ENCODE measurements around the gene PTGFR. TPM values are rescaled to one million over a fixed set of nuclear protein-coding genes. Genes with fewer than 3 reads are reported as not detected.

PTGFR gene
- total RNA-seq, 1 experiment from 2014 or later, result not detected

DNA sequence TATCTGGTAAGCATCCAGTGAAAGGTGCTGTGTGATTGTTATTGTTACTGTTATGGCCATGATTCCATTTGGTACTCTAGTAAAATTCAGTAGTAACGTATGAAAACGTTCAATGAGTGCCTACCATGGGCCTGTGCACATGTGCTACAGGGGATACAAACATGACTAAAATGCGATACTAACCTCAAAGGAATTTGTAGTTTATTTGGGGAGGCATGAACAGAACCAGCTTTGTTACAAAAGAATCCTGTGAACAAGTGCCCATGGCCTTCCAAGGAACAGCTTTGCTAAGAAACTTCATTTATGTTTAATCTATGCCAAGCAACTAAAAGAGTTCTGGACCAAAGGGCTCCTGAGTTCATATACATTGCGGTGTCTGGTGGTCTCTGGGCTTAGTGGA is 28.7 kb downstream of the PTGFR start:
- intact Hi-C loops (cut with micrococcal nuclease), result no loop called here
- Histone ChIP-seq H3K27ac (ENCODE audit: low read depth, low read length) (no peak overlapping the region), H3K4me2 (ENCODE audit: low read length) (no peak overlapping the region), H3K9ac (ENCODE audit: low read length) (no peak overlapping the region), H3K4me3 (replicated peaks in 1 of 2; ENCODE audit: low read depth in 1 of 2, low read length in 2 of 2) (no peak overlapping the region), H3K27me3 (ENCODE audit: insufficient read depth, low read length) (no peaks in the 10 kb centered on the region), H3K36me3 (ENCODE audit: control insufficient read depth in 1 of 2, insufficient read depth in 2 of 2, low read length in 2 of 2) (no peaks in the 10 kb centered on the region), H3K9me3 (ENCODE audit: control insufficient read depth in 1 of 2, insufficient read depth in 1 of 2, low read depth in 1 of 2, low read length in 2 of 2) (no peaks in the 10 kb centered on the region), H4K20me1 (ENCODE audit: insufficient read depth) (no peaks in the 10 kb centered on the region), H3K9me2 (ENCODE audit: insufficient read depth) (no peaks in the 10 kb centered on the region), H3K4me1 (ENCODE audit: control insufficient read depth in 1 of 2, insufficient read depth in 2 of 2, low read length in 2 of 2) (no peaks in the 10 kb centered on the region), H3K79me2 (ENCODE audit: insufficient read depth, low read length) (no peaks in the 10 kb centered on the region), H2AFZ (ENCODE audit: low read depth, low read length, poor library complexity, severe bottlenecking) (no peak overlapping the region)
- ChIA-PET CTCF (no interaction called here), POLR2A (no interaction called here), RAD21 (ENCODE audit: low non-redundant PET in 1 of 2, low total read pairs in 2 of 2, uncharacterized antibody in 2 of 2, unreplicated experiment in 2 of 2) (no interaction called here)
- TF ChIP-seq JUND (IDR thresholded peaks at IDR 0.05) (no peak), CBX3 (IDR thresholded peaks at IDR 0.05; ENCODE audit: low read depth) (no peak), ZNF274 (IDR thresholded peaks at IDR 0.05; ENCODE audit: low read depth, low read length) (no peak), CEBPB (IDR thresholded peaks at IDR 0.05; ENCODE audit: low read depth) (no peak), FOSL1 (IDR thresholded peaks at IDR 0.05; ENCODE audit: low read depth) (no peak), ELF1 (IDR thresholded peaks at IDR 0.05; ENCODE audit: borderline replicate concordance, low read depth) (no peak), EZH2phosphoT487 (IDR thresholded peaks at IDR 0.05; ENCODE audit: borderline replicate concordance) (no peak), ZFX (IDR thresholded peaks at IDR 0.05) (no peak), RAD21 (IDR thresholded peaks at IDR 0.05; ENCODE audit: low read depth) (no peak), SIN3A (IDR thresholded peaks at IDR 0.05; ENCODE audit: low read depth) (no peak), SRF (IDR thresholded peaks at IDR 0.05; ENCODE audit: low read depth) (no peak)
- ATAC-seq (no peak), DNase-seq (ENCODE audit: low read depth, low spot score) (no peak)
- BruUV-seq (replicated peaks), result no TSS peak

DNA sequence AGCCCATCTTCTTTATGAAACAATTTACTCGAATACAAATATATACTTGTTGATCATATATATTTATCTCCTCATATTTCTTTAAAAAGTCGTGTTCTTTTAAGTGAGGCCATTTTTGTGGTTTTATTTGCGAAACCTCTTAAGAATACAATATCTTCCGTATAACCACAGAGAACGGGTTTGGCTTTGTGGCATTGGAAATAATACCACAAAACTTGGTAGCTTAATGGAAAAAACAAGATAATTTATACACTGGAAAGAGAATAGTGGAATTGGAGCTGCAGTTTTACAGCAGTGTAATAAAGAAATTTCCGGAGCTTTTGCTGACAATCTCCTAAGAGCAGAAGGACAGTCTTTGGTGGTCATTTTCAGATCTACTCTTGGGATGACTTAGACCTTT is 29.4 kb downstream of the PTGFR start:
- no peak for DNase-seq (ENCODE audit: low read depth, low spot score)
- intact Hi-C loops (cut with micrococcal nuclease), result no loop called here
- CTCF ChIA-PET, result no interaction called here
- TF ChIP-seq YY1 (IDR thresholded peaks at IDR 0.05; ENCODE audit: extremely low read depth, insufficient replicate concordance, low read depth, low read length) (no peak), SIN3A (IDR thresholded peaks at IDR 0.05; ENCODE audit: low read depth) (no peak), SRF (IDR thresholded peaks at IDR 0.05; ENCODE audit: low read depth) (no peak), TCF7L2 (IDR thresholded peaks at IDR 0.05; ENCODE audit: borderline replicate concordance, extremely low read depth, insufficient read depth, insufficient read length) (no peak), EZH2phosphoT487 (IDR thresholded peaks at IDR 0.05; ENCODE audit: borderline replicate concordance) (no peak), ELF1 (IDR thresholded peaks at IDR 0.05; ENCODE audit: borderline replicate concordance, low read depth) (no peak), CEBPB (IDR thresholded peaks at IDR 0.05; ENCODE audit: low read depth) (no peak), EGR1 (IDR thresholded peaks at IDR 0.05; ENCODE audit: low read depth) (no peak), ZFX (IDR thresholded peaks at IDR 0.05) (no peak), FOSL1 (IDR thresholded peaks at IDR 0.05; ENCODE audit: low read depth) (no peak)
- TF ChIP-seq, protein P1, sequence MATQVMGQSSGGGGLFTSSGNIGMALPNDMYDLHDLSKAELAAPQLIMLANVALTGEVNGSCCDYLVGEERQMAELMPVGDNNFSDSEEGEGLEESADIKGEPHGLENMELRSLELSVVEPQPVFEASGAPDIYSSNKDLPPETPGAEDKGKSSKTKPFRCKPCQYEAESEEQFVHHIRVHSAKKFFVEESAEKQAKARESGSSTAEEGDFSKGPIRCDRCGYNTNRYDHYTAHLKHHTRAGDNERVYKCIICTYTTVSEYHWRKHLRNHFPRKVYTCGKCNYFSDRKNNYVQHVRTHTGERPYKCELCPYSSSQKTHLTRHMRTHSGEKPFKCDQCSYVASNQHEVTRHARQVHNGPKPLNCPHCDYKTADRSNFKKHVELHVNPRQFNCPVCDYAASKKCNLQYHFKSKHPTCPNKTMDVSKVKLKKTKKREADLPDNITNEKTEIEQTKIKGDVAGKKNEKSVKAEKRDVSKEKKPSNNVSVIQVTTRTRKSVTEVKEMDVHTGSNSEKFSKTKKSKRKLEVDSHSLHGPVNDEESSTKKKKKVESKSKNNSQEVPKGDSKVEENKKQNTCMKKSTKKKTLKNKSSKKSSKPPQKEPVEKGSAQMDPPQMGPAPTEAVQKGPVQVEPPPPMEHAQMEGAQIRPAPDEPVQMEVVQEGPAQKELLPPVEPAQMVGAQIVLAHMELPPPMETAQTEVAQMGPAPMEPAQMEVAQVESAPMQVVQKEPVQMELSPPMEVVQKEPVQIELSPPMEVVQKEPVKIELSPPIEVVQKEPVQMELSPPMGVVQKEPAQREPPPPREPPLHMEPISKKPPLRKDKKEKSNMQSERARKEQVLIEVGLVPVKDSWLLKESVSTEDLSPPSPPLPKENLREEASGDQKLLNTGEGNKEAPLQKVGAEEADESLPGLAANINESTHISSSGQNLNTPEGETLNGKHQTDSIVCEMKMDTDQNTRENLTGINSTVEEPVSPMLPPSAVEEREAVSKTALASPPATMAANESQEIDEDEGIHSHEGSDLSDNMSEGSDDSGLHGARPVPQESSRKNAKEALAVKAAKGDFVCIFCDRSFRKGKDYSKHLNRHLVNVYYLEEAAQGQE (IDR thresholded peaks at IDR 0.05; ENCODE audit: low read depth), result no peak
- TF ChIP-seq, protein P2, sequence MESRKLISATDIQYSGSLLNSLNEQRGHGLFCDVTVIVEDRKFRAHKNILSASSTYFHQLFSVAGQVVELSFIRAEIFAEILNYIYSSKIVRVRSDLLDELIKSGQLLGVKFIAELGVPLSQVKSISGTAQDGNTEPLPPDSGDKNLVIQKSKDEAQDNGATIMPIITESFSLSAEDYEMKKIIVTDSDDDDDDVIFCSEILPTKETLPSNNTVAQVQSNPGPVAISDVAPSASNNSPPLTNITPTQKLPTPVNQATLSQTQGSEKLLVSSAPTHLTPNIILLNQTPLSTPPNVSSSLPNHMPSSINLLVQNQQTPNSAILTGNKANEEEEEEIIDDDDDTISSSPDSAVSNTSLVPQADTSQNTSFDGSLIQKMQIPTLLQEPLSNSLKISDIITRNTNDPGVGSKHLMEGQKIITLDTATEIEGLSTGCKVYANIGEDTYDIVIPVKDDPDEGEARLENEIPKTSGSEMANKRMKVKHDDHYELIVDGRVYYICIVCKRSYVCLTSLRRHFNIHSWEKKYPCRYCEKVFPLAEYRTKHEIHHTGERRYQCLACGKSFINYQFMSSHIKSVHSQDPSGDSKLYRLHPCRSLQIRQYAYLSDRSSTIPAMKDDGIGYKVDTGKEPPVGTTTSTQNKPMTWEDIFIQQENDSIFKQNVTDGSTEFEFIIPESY (IDR thresholded peaks at IDR 0.05; ENCODE audit: extremely low read depth, insufficient replicate concordance, low read length), result no peak
- TF ChIP-seq, protein P3, sequence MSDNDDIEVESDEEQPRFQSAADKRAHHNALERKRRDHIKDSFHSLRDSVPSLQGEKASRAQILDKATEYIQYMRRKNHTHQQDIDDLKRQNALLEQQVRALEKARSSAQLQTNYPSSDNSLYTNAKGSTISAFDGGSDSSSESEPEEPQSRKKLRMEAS (IDR thresholded peaks at IDR 0.05), result no peak

More for the DNA sequence above, 29.4 kb downstream of the PTGFR start:
- Histone ChIP-seq H3K27ac (ENCODE audit: low read depth, low read length) (no peak overlapping the region), H3K4me1 (ENCODE audit: control insufficient read depth in 1 of 2, insufficient read depth in 2 of 2, low read length in 2 of 2) (no peaks in the 10 kb centered on the region), H3K4me3 (replicated peaks in 1 of 2; ENCODE audit: low read depth in 1 of 2, low read length in 2 of 2) (no peak overlapping the region), H3K27me3 (ENCODE audit: insufficient read depth, low read length) (no peaks in the 10 kb centered on the region), H4K20me1 (ENCODE audit: insufficient read depth) (no peaks in the 10 kb centered on the region), H3K9ac (ENCODE audit: low read length) (no peak overlapping the region), H3K4me2 (ENCODE audit: low read length) (no peak overlapping the region), H2AFZ (ENCODE audit: low read depth, low read length, poor library complexity, severe bottlenecking) (no peak overlapping the region), H3K79me2 (ENCODE audit: insufficient read depth, low read length) (no peaks in the 10 kb centered on the region), H3K9me2 (ENCODE audit: insufficient read depth) (no peaks in the 10 kb centered on the region), H3K9me3 (ENCODE audit: control insufficient read depth in 1 of 2, insufficient read depth in 1 of 2, low read depth in 1 of 2, low read length in 2 of 2) (no peaks in the 10 kb centered on the region), H3K36me3 (ENCODE audit: control insufficient read depth in 1 of 2, insufficient read depth in 2 of 2, low read length in 2 of 2) (no peaks in the 10 kb centered on the region)
- no TSS peak for BruUV-seq (replicated peaks)
- ChIA-PET RAD21 (ENCODE audit: low non-redundant PET in 1 of 2, low total read pairs in 2 of 2, uncharacterized antibody in 2 of 2, unreplicated experiment in 2 of 2) (no interaction called here), POLR2A (no interaction called here)
- no peak for ATAC-seq
